Aorta (tissue), 5 donors: Measurements from ENCODE around the gene RPTOR. TPM values are rescaled to one million over a fixed set of nuclear protein-coding genes. Genes with fewer than 3 reads are reported as not detected.

Source experiments
- ATAC-seq: fragments of 200-7000 bp; cut with Tn5 transposase; one replicate; pipeline ENCODE4 v1.9.1; 2022; ENCODE audit warnings: moderate library complexity; ENCODE audit not compliant: low FRiP score
- DNase-seq, 2 donors: peaks; one replicate each; pipeline ENCODE4 v3.0.0-alpha.2; 2020
- H3K27ac ChIP-seq, 2 donors: one replicate each; pipeline ENCODE4 v1.5.1; 2013; ENCODE audit warnings: low read length in 2 of 2, mild to moderate bottlenecking in 2 of 2, moderate library complexity in 2 of 2, control low read depth in 1 of 2, inconsistent platforms in 1 of 2, low read depth in 1 of 2
- H3K27me3 ChIP-seq, 2 donors: one replicate each; pipeline ENCODE4 v1.6.1; 2013; ENCODE audit warnings: control low read depth in 1 of 2, low read length in 1 of 2, mild to moderate bottlenecking in 1 of 2, moderate library complexity in 1 of 2; ENCODE audit not compliant: insufficient read depth in 2 of 2, control insufficient read depth in 1 of 2
- H3K36me3 ChIP-seq, 2 donors: one replicate each; pipeline ENCODE4 v1.6.1; 2013; ENCODE audit warnings: control low read depth in 1 of 2, low read length in 1 of 2, mild to moderate bottlenecking in 1 of 2; ENCODE audit not compliant: insufficient read depth in 2 of 2, control insufficient read depth in 1 of 2
- H3K4me1 ChIP-seq, 2 donors: one replicate each; pipeline ENCODE4 v1.6.1; 2013; ENCODE audit warnings: low read length in 2 of 2, control low read depth in 1 of 2, mild to moderate bottlenecking in 1 of 2, moderate library complexity in 1 of 2; ENCODE audit not compliant: insufficient read depth in 2 of 2, control insufficient read depth in 1 of 2
- H3K4me3 ChIP-seq, 2 donors: one replicate each; pipeline ENCODE4 v1.5.1; 2013; ENCODE audit warnings: low read length in 2 of 2, control low read depth in 1 of 2, mild to moderate bottlenecking in 1 of 2
- H3K9me3 ChIP-seq: one replicate; pipeline ENCODE4 v1.6.1; 2013; ENCODE audit warnings: mild to moderate bottlenecking, low read length; ENCODE audit not compliant: control insufficient read depth
- WGBS, 2 donors: extraction: QIAGEN DNeasy Blood & Tissue Kit; methylation state at CpG; one replicate each; pipeline ENCODE4 v1.1.7; 2013; 5-methylcytosine and 5-hydroxymethylcytosine counted together
- intact Hi-C, 2 donors: fragments of 100-400 bp; cut with DNase I; formaldehyde crosslinking; loops; one replicate each; pipeline versions ENCODE4 v1.14.2 to v1.15.0; 2022
- polyA plus RNA-seq, 2 donors: library from polyadenylated mRNA; stranded (reverse); fragments of 200-250 nt; gene quantifications; one replicate each; pipeline ENCODE4 v1.2.3, GENCODE V29; 2013
- total RNA-seq, 2 donors: library from RNA; stranded (reverse); fragmentation: NEBNext Ultra II Directional; extraction: Animal tissue kit (Norgen Biotek cat#: 25700); gene quantifications; one replicate each; pipeline ENCODE4 v1.2.1, GENCODE V29; 2021
- donor health status: healthy with polysubstance abuse.
- donor health status: Bipolar disorder and iron deficiency.
- donor health status: DM: no; HTN: no; CAD: no.
- donor health status: DM: no; HTN: no; CAD: no.
- donor health status: DM: yes; HTN: yes; CAD: no.

The RPTOR gene
- total and polyA plus RNA-seq, 4 donors = 2.1 to 31.4 (median 18.6) TPM

- Histone ChIP-seq H3K4me3 (no peak overlapping the region), H3K27ac (no peak overlapping the region), H3K36me3 (no peaks in the 10 kb centered on the region), H3K9me3 (no peaks in the 10 kb centered on the region), H3K4me1 (no peaks in the 10 kb centered on the region), H3K27me3 (no peaks in the 10 kb centered on the region)
- WGBS, 2 donors = 50% methylated on average over 16 of the region's 16 CpGs
- intact Hi-C loops = no loop called here
- ATAC-seq = no peak
- DNase-seq = peak in 1 of 2 donors; percentile 24
Measured at GRCh38 chr17:80782536-80783427, 238.1 kb downstream of the RPTOR start.

- Histone ChIP-seq H3K27me3 (no peaks in the 10 kb centered on the region), H3K27ac (no peak overlapping the region), H3K36me3 (no peaks in the 10 kb centered on the region), H3K9me3 (no peaks in the 10 kb centered on the region), H3K4me3 (no peak overlapping the region), H3K4me1 (no peaks in the 10 kb centered on the region)
- intact Hi-C loops = no loop called here
- WGBS, 2 donors = 69 to 77% methylated on average over 8 of the region's 8 CpGs
- ATAC-seq (no peak), DNase-seq (no peak)
Measured at GRCh38 chr17:80783486-80783885, 238.8 kb downstream of the RPTOR start.

- H3K9me3 ChIP-seq = no peaks in the 10 kb centered on the region
- intact Hi-C loops = no loop called here
- no peaks in the 10 kb centered on the region for H3K27me3 ChIP-seq
- DNase-seq (no peak), ATAC-seq (no peak)
- 34% methylated on average over 6 of the region's 6 CpGs for WGBS, 2 donors
- no peaks in the 10 kb centered on the region for H3K4me1 ChIP-seq
- H3K4me3 ChIP-seq = no peak overlapping the region
- no peak overlapping the region for H3K27ac ChIP-seq
- H3K36me3 ChIP-seq = no peaks in the 10 kb centered on the region
Measured at GRCh38 chr17:80783971-80784370, 239.3 kb downstream of the RPTOR start.

GRCh38 chr17:80785477-80786178, 241.0 kb downstream of the RPTOR start:
- Histone ChIP-seq H3K36me3 (no peaks in the 10 kb centered on the region), H3K4me3 (no peak overlapping the region), H3K27ac (no peak overlapping the region), H3K4me1 (no peaks in the 10 kb centered on the region), H3K27me3 (no peaks in the 10 kb centered on the region), H3K9me3 (no peaks in the 10 kb centered on the region)
- 83 to 84% methylated on average over 19 of the region's 19 CpGs for WGBS, 2 donors
- DNase-seq (no peak), ATAC-seq (no peak)
- intact Hi-C loops = no loop called here

GRCh38 chr17:80786470-80786869, 241.8 kb downstream of the RPTOR start:
- H3K9me3 ChIP-seq = no peaks in the 10 kb centered on the region
- H3K27me3 ChIP-seq = no peaks in the 10 kb centered on the region
- no peak overlapping the region for H3K27ac ChIP-seq
- DNase-seq = no peak
- H3K4me3 ChIP-seq = no peak overlapping the region
- H3K36me3 ChIP-seq = no peaks in the 10 kb centered on the region
- intact Hi-C loops = no loop called here
- WGBS, 2 donors = 96% methylated on average over 9 of the region's 9 CpGs
- H3K4me1 ChIP-seq = no peaks in the 10 kb centered on the region
- no peak for ATAC-seq

- Histone ChIP-seq H3K4me1 (no peaks in the 10 kb centered on the region), H3K9me3 (no peaks in the 10 kb centered on the region), H3K36me3 (no peaks in the 10 kb centered on the region), H3K4me3 (no peak overlapping the region), H3K27ac (no peak overlapping the region), H3K27me3 (no peaks in the 10 kb centered on the region)
- WGBS, 2 donors = 96 to 99% methylated on average over 8 of the region's 8 CpGs
- ATAC-seq (no peak), DNase-seq (no peak)
- intact Hi-C loops = no loop called here
Measured at GRCh38 chr17:80786887-80787286, 242.2 kb downstream of the RPTOR start.

- intact Hi-C loops = no loop called here
- DNase-seq = no peak
- no peak for ATAC-seq
- no peak overlapping the region for H3K27ac ChIP-seq
- no peaks in the 10 kb centered on the region for H3K9me3 ChIP-seq
- no peaks in the 10 kb centered on the region for H3K27me3 ChIP-seq
- 95 to 97% methylated on average over 3 of the region's 3 CpGs for WGBS, 2 donors
- no peak overlapping the region for H3K4me3 ChIP-seq
- no peaks in the 10 kb centered on the region for H3K36me3 ChIP-seq
- no peaks in the 10 kb centered on the region for H3K4me1 ChIP-seq
Measured at GRCh38 chr17:80787881-80788280, 243.2 kb downstream of the RPTOR start.

- H3K27ac ChIP-seq = no peak overlapping the region
- intact Hi-C loops = no loop called here
- H3K4me1 ChIP-seq = no peaks in the 10 kb centered on the region
- DNase-seq (peak in 1 of 2 donors; percentile 53), ATAC-seq (peak; percentile 58)
- H3K4me3 ChIP-seq = no peak overlapping the region
- H3K27me3 ChIP-seq = no peaks in the 10 kb centered on the region
- no peaks in the 10 kb centered on the region for H3K9me3 ChIP-seq
- no peaks in the 10 kb centered on the region for H3K36me3 ChIP-seq
- 70 to 77% methylated on average over 7 of the region's 7 CpGs for WGBS, 2 donors
Measured at GRCh38 chr17:80789356-80789902, 244.8 kb downstream of the RPTOR start.
